Body of pancreas (tissue), 4 donors: ENCODE data around the gene SLC30A3. TPM values are rescaled to one million over a fixed set of nuclear protein-coding genes. Genes with fewer than 3 reads are reported as not detected.

Experiments
- ATAC-seq: fragments of 150-250 bp; one replicate; pipeline ENCODE4 v1.9.1; 2016
- DNase-seq, 4 donors: peaks; one replicate each; pipeline ENCODE4 v3.0.0-alpha.2; 2019
- H3K27ac ChIP-seq, 4 donors: fragments of 200-600 bp; sonication (generic); 1 replicate in 3 of 4; 2 replicates in 1 of 4; pipeline versions ENCODE4 v1.5.1 to v1.6.1; 2016 to 2019; ENCODE audit warnings: mild to moderate bottlenecking in 1 of 4, mixed read lengths in 1 of 4, moderate library complexity in 1 of 4
- H3K27me3 ChIP-seq, 2 donors: fragments of 200-600 bp; sonication (generic); one replicate each; pipeline ENCODE4 v1.6.0; 2016; ENCODE audit warnings: mild to moderate bottlenecking in 1 of 2
- H3K36me3 ChIP-seq, 2 donors: fragments of 200-600 bp; sonication (generic); replicated peaks in 1 of 2; 2 replicates each; pipeline ENCODE4 v1.5.1; 2016; ENCODE audit warnings: low read depth in 2 of 2; ENCODE audit not compliant: insufficient read depth in 1 of 2
- H3K4me1 ChIP-seq: fragments of 200-600 bp; sonication (generic); one replicate; pipeline ENCODE4 v1.6.0; 2016
- H3K4me3 ChIP-seq, 2 donors: fragments of 200-600 bp; sonication (generic); 1 replicate in 1 of 2; 2 replicates in 1 of 2; pipeline ENCODE4 v1.5.1; 2016 to 2019
- H3K9me3 ChIP-seq, 3 donors: fragments of 200-600 bp; sonication (generic); 1 replicate in 2 of 3; 2 replicates in 1 of 3; pipeline ENCODE4 v1.5.1; 2016
- CTCF ChIP-seq, 7 experiments: fragments of 450-650 bp in 4 of 7; fragments of 200-600 bp in 3 of 7; sonication (generic) in 3 of 7; IDR thresholded peaks; one replicate each; pipeline ENCODE4 v1.5.1; 2016 to 2019; ENCODE audit warnings: antibody characterized with exemption in 7 of 7
- POLR2A ChIP-seq, 3 donors: fragments of 450-650 bp; IDR thresholded peaks; one replicate each; pipeline ENCODE4 v1.6.1; 2016; ENCODE audit warnings: antibody characterized with exemption in 3 of 3, mild to moderate bottlenecking in 2 of 3
- WGBS, 2 donors: methylation state at CpG; one replicate each; pipeline ENCODE4 v1.1.5; 2017; 5-methylcytosine and 5-hydroxymethylcytosine counted together
- intact Hi-C: fragments of 100-400 bp; cut with DNase I; formaldehyde crosslinking; loops from one replicate; pipeline ENCODE4 v1.15.1; 2023
- total RNA-seq, 2 donors: library from RNA; depleted of rRNA; stranded (reverse); fragments of >200 nt; gene quantifications; one replicate each; pipeline ENCODE4 v1.1.0, GENCODE V29; 2016

SLC30A3 gene
- total RNA-seq, 2 donors from 2014 or later, result not detected

- no peaks in the 10 kb centered on the region for H3K36me3 ChIP-seq
- no peak overlapping the region for H3K4me3 ChIP-seq
- intact Hi-C loops, result no loop called here
- DNase-seq (no peak), ATAC-seq (no peak)
- no peak overlapping the region for H3K27ac ChIP-seq
- no peaks in the 10 kb centered on the region for H3K9me3 ChIP-seq
- H3K27me3 ChIP-seq, result no peaks in the 10 kb centered on the region
- peaks cover 6% of the 10 kb centered on the region for H3K4me1 ChIP-seq
- TF ChIP-seq CTCF (IDR thresholded peaks at IDR 0.05) (no peak), POLR2A (IDR thresholded peaks at IDR 0.05) (no peak)
- WGBS, 2 donors, result 77% methylated on average over 14 to 18 of the region's 18 CpGs
Observed at GRCh38 chr2:27298391-27299080, 35.7 kb upstream of the SLC30A3 start.

DNA sequence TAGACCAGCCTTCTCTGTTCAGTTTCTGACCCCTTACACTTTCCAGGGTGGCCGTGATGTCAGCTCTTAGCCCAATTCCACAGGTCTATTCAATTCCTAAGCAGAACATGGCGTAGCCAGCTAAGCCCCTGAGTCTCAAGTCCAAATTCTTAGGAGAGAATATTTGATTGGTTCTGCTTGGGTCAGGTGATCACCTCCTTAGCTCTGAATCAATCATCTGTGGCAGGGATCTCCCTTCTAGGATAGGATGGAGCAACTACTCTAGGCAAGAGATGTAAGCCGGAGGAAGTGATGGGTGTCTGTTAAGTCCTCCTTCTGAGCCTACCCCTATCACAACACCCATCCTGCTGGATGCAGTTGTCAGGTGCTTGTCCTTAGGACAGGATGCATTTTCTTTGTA is 34.3 kb upstream of the SLC30A3 start:
- TF ChIP-seq CTCF (IDR thresholded peaks at IDR 0.05) (no peak), POLR2A (IDR thresholded peaks at IDR 0.05) (no peak)
- no peak overlapping the region for H3K27ac ChIP-seq
- DNase-seq (no peak), ATAC-seq (no peak)
- H3K27me3 ChIP-seq, result no peaks in the 10 kb centered on the region
- no peak overlapping the region for H3K4me3 ChIP-seq
- H3K36me3 ChIP-seq, result no peaks in the 10 kb centered on the region
- 59 to 64% methylated on average over 3 of the region's 3 CpGs for WGBS, 2 donors
- intact Hi-C loops, result no loop called here
- peaks cover 10% of the 10 kb centered on the region for H3K4me1 ChIP-seq
- H3K9me3 ChIP-seq, result no peaks in the 10 kb centered on the region

GRCh38 chr2:27296481-27296880 is 33.6 kb upstream of the SLC30A3 start:
- no peaks in the 10 kb centered on the region for H3K36me3 ChIP-seq
- peaks cover 10% of the 10 kb centered on the region for H3K4me1 ChIP-seq
- no peaks in the 10 kb centered on the region for H3K27me3 ChIP-seq
- H3K27ac ChIP-seq, result no peak overlapping the region
- TF ChIP-seq POLR2A (IDR thresholded peaks at IDR 0.05) (no peak), CTCF (IDR thresholded peaks at IDR 0.05) (no peak)
- 46 to 55% methylated on average over 4 of the region's 4 CpGs for whole genome bisulfite sequencing, 2 donors
- H3K9me3 ChIP-seq, result no peaks in the 10 kb centered on the region
- no peak for DNase-seq
- H3K4me3 ChIP-seq, result no peak overlapping the region
- intact Hi-C loops, result no loop called here
- no peak for ATAC-seq

GRCh38 chr2:27294928-27295327 is 32.1 kb upstream of the SLC30A3 start:
- 76 to 79% methylated on average over 8 of the region's 8 CpGs for WGBS, 2 donors
- intact Hi-C loops, result no loop called here
- DNase-seq (no peak), ATAC-seq (no peak)
- TF ChIP-seq CTCF (IDR thresholded peaks at IDR 0.05), result no peak
- no peak for TF ChIP-seq POLR2A (IDR thresholded peaks at IDR 0.05)
- Histone ChIP-seq H3K27ac (no peak overlapping the region), H3K4me3 (no peak overlapping the region), H3K4me1 (peaks cover 10% of the 10 kb centered on the region), H3K27me3 (no peaks in the 10 kb centered on the region), H3K36me3 (no peaks in the 10 kb centered on the region), H3K9me3 (no peaks in the 10 kb centered on the region)

DNA sequence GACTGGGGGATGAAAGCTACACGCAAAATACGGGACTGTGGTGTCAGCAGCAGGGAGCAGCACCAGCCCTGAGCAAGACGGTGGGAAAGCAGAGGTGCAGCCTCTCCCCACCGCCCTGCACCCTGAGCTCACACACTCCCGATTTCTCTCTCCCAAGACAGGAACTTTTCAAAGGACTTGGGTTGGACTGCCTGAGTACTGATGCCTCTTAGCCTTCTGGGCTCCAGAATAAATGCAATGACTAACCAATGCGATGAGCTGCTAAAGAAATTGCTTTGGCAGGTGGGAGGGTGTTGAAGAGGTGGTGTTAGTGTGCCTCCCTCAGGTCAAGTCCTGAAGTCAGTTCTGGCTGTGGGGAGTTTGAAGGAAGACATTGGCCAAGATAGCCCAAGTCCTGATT is 29.0 kb upstream of the SLC30A3 start:
- Histone ChIP-seq H3K4me3 (no peak overlapping the region), H3K36me3 (no peaks in the 10 kb centered on the region), H3K27ac (no peak overlapping the region), H3K27me3 (no peaks in the 10 kb centered on the region), H3K4me1 (peaks cover 10% of the 10 kb centered on the region), H3K9me3 (no peaks in the 10 kb centered on the region)
- DNase-seq (no peak), ATAC-seq (no peak)
- intact Hi-C loops, result no loop called here
- TF ChIP-seq POLR2A (IDR thresholded peaks at IDR 0.05) (no peak), CTCF (IDR thresholded peaks at IDR 0.05) (no peak)
- WGBS, 2 donors, result 47 to 63% methylated on average over 6 of the region's 6 CpGs
